Kidney (tissue), 14 donors: ENCODE measurements around the gene NDUFAF2. TPM values are rescaled to one million over a fixed set of nuclear protein-coding genes. Genes with fewer than 3 reads are reported as not detected.

Experiments
- DNase-seq, 5 donors: peaks; one replicate each; pipeline ENCODE4 v3.0.0-alpha.2; 2013 to 2020
- FAIRE-seq: peaks from 2 replicates; lab custom pipeline; 2012; peaks lifted over from hg19 to GRCh38; lab: Jason Lieb, UNC
- H3K27ac ChIP-seq, 2 donors: one replicate each; pipeline ENCODE4 v1.7.0; 2013; ENCODE audit warnings: low read depth in 2 of 2, low read length in 2 of 2, inconsistent platforms in 1 of 2
- H3K27me3 ChIP-seq: one replicate; pipeline ENCODE4 v1.7.1; 2013; ENCODE audit warnings: low read length, inconsistent platforms; ENCODE audit not compliant: control insufficient read depth, insufficient read depth
- H3K36me3 ChIP-seq, 3 donors: one replicate each; pipeline versions ENCODE4 v1.7.0 to v1.7.1; 2013; ENCODE audit warnings: low read length in 3 of 3, control low read depth in 1 of 3, inconsistent platforms in 1 of 3; ENCODE audit not compliant: insufficient read depth in 3 of 3, control insufficient read depth in 2 of 3
- H3K4me1 ChIP-seq, 3 donors: one replicate each; pipeline versions ENCODE4 v1.7.0 to v1.7.1; 2013; ENCODE audit warnings: low read length in 3 of 3, inconsistent platforms in 1 of 3, low read depth in 1 of 3; ENCODE audit not compliant: control insufficient read depth in 2 of 3, insufficient read depth in 2 of 3
- H3K4me3 ChIP-seq, 3 donors: one replicate each; pipeline versions ENCODE4 v1.7.0 to v1.8.1; 2013; ENCODE audit warnings: low read length in 3 of 3, control low read depth in 1 of 3, inconsistent platforms in 1 of 3
- H3K9ac ChIP-seq, 3 donors: one replicate each; pipeline versions ENCODE4 v1.7.0 to v1.7.1; 2013; ENCODE audit warnings: low read length in 3 of 3, control low read depth in 1 of 3, inconsistent platforms in 1 of 3
- H3K9me3 ChIP-seq, 3 donors: one replicate each; pipeline versions ENCODE4 v1.7.0 to v1.7.1; 2013; ENCODE audit warnings: low read length in 3 of 3, control low read depth in 1 of 3, inconsistent platforms in 1 of 3; ENCODE audit not compliant: control insufficient read depth in 2 of 3, insufficient read depth in 1 of 3
- CTCF ChIP-seq: IDR thresholded peaks from 3 replicates; pipeline ENCODE4 v1.5.1; 2012; ENCODE audit warnings: mild to moderate bottlenecking, moderate library complexity, borderline replicate concordance; ENCODE audit not compliant: insufficient read depth; ENCODE audit errors: extremely low read depth
- intact Hi-C: fragments of 100-400 bp; cut with DNase I; formaldehyde crosslinking; loops from one replicate; pipeline ENCODE4 v1.11.1; 2022
- polyA plus RNA-seq: library from polyadenylated mRNA; stranded (reverse); fragments of 350-450 nt; fragmentation: Illumina TruSeq; extraction: RNeasy Lipid Tissue Mini Kit (QIAGEN cat#74804); gene quantifications from one replicate; pipeline ENCODE4 v1.2.3, GENCODE V29; 2014; ENCODE audit warnings: low read depth, low replicate concordance; ENCODE audit not compliant: insufficient read depth
- total RNA-seq: library from RNA; stranded (reverse); fragmentation: NEBNext Ultra II Directional; extraction: Animal tissue kit (Norgen Biotek cat#: 25700); gene quantifications from one replicate; pipeline ENCODE4 v1.2.1, GENCODE V29; 2021
- donor health status: control.
- donor health status: control.
- donor health status: control.
- donor health status: control.
- donor health status: control.
- donor health status: DM: yes; HTN: yes; CAD: no.
- donor health status: Normal renal cell carcinoma (clear cell type).

Gene NDUFAF2
- total and polyA plus RNA-seq, 2 donors from 2014 or later: 23.7 to 47.5 TPM

GRCh38 chr5:61010467-61011454 lies 65.8 kb downstream of the NDUFAF2 start:
- no peak for FAIRE-seq
- no peaks in the 10 kb centered on the region for H3K4me1 ChIP-seq
- DNase-seq: no peak
- H3K36me3 ChIP-seq: no peaks in the 10 kb centered on the region
- no peak overlapping the region for H3K4me3 ChIP-seq
- H3K27ac ChIP-seq: no peak overlapping the region
- intact Hi-C loops: no loop called here
- H3K27me3 ChIP-seq: no peaks in the 10 kb centered on the region
- H3K9me3 ChIP-seq: no peaks in the 10 kb centered on the region
- TF ChIP-seq CTCF: no peak
- H3K9ac ChIP-seq: no peak overlapping the region

GRCh38 chr5:61018062-61018461 lies 73.1 kb downstream of the NDUFAF2 start:
- H3K9ac ChIP-seq: no peak overlapping the region
- TF ChIP-seq CTCF: no peak
- intact Hi-C loops: no loop called here
- H3K4me1 ChIP-seq: no peaks in the 10 kb centered on the region
- no peaks in the 10 kb centered on the region for H3K36me3 ChIP-seq
- H3K27me3 ChIP-seq: no peaks in the 10 kb centered on the region
- H3K4me3 ChIP-seq: no peak overlapping the region
- H3K9me3 ChIP-seq: no peaks in the 10 kb centered on the region
- H3K27ac ChIP-seq: no peak overlapping the region
- DNase-seq: no peak
- FAIRE-seq: no peak

GRCh38 chr5:61019642-61020041 lies 74.6 kb downstream of the NDUFAF2 start:
- Histone ChIP-seq H3K36me3 (no peaks in the 10 kb centered on the region), H3K9me3 (no peaks in the 10 kb centered on the region), H3K4me3 (no peak overlapping the region), H3K27me3 (no peaks in the 10 kb centered on the region), H3K27ac (no peak overlapping the region), H3K9ac (no peak overlapping the region), H3K4me1 (no peaks in the 10 kb centered on the region)
- intact Hi-C loops: no loop called here
- DNase-seq (no peak), FAIRE-seq (no peak)
- no peak for TF ChIP-seq CTCF
